Measurements from ENCODE around the gene SYNM. TPM values are rescaled to one million over a fixed set of nuclear protein-coding genes. Genes with fewer than 3 reads are reported as not detected.

SYNM gene
- total RNA-seq, 1 experiment from 2014 or later, result 2.6 TPM

GRCh38 chr15:99180086-99180963, 75.4 kb downstream of the SYNM start:
- H3K36me3 ChIP-seq (ENCODE audit: insufficient read depth, low read length, poor library complexity, severe bottlenecking), result no peaks in the 10 kb centered on the region
- BruUV-seq (replicated peaks), result no TSS peak
- ChIA-PET CTCF (no interaction called here), POLR2A (ENCODE audit: low non-redundant PET) (no interaction called here)
- H3K27me3 ChIP-seq (replicated peaks; ENCODE audit: insufficient read depth, low read depth, low read length, poor library complexity), result no peaks in the 10 kb centered on the region
- no peak overlapping the region for H3K4me3 ChIP-seq (ENCODE audit: low read depth, low read length, poor library complexity, severe bottlenecking)
- peaks cover 30% of the 10 kb centered on the region for H3K4me1 ChIP-seq (ENCODE audit: insufficient read depth, low read length, poor library complexity, severe bottlenecking)
- no peak for DNase-seq (ENCODE audit: low spot score)
- no peak overlapping the region for H3K27ac ChIP-seq (ENCODE audit: low read depth, low read length, poor library complexity, severe bottlenecking)
- no peaks in the 10 kb centered on the region for H3K9me3 ChIP-seq (ENCODE audit: low read depth, low read length, poor library complexity, severe bottlenecking)
- TF ChIP-seq CTCF (conservative IDR thresholded peaks at IDR 0.05; ENCODE audit: low read depth, low read length) (no peak), EZH2 (IDR thresholded peaks at IDR 0.05; ENCODE audit: borderline replicate concordance, low read depth, low read length, poor library complexity, severe bottlenecking) (no peak)
- intact Hi-C loops (cut with micrococcal nuclease; ENCODE audit: unreplicated experiment), result no loop called here

GRCh38 chr15:99180964-99181306, 76.1 kb downstream of the SYNM start:
- H3K36me3 ChIP-seq (ENCODE audit: insufficient read depth, low read length, poor library complexity, severe bottlenecking), result no peaks in the 10 kb centered on the region
- H3K4me3 ChIP-seq (ENCODE audit: low read depth, low read length, poor library complexity, severe bottlenecking), result no peak overlapping the region
- peaks cover 30% of the 10 kb centered on the region for H3K4me1 ChIP-seq (ENCODE audit: insufficient read depth, low read length, poor library complexity, severe bottlenecking)
- TF ChIP-seq CTCF (conservative IDR thresholded peaks at IDR 0.05; ENCODE audit: low read depth, low read length), result no peak
- TF ChIP-seq EZH2 (IDR thresholded peaks at IDR 0.05; ENCODE audit: borderline replicate concordance, low read depth, low read length, poor library complexity, severe bottlenecking), result no peak
- H3K9me3 ChIP-seq (ENCODE audit: low read depth, low read length, poor library complexity, severe bottlenecking), result no peaks in the 10 kb centered on the region
- intact Hi-C loops (cut with micrococcal nuclease; ENCODE audit: unreplicated experiment), result no loop called here
- CTCF ChIA-PET, result no interaction called here
- no peak overlapping the region for H3K27ac ChIP-seq (ENCODE audit: low read depth, low read length, poor library complexity, severe bottlenecking)
- no peak for DNase-seq (ENCODE audit: low spot score)
- POLR2A ChIA-PET (ENCODE audit: low non-redundant PET), result no interaction called here
- no TSS peak for BruUV-seq (replicated peaks)
- no peaks in the 10 kb centered on the region for H3K27me3 ChIP-seq (replicated peaks; ENCODE audit: insufficient read depth, low read depth, low read length, poor library complexity)

GRCh38 chr15:99181545-99181971, 76.7 kb downstream of the SYNM start:
- CTCF ChIA-PET, result no interaction called here
- Histone ChIP-seq H3K4me1 (ENCODE audit: insufficient read depth, low read length, poor library complexity, severe bottlenecking) (peaks cover 30% of the 10 kb centered on the region), H3K36me3 (ENCODE audit: insufficient read depth, low read length, poor library complexity, severe bottlenecking) (no peaks in the 10 kb centered on the region), H3K27ac (ENCODE audit: low read depth, low read length, poor library complexity, severe bottlenecking) (peak overlapping the region; percentile 13), H3K27me3 (replicated peaks; ENCODE audit: insufficient read depth, low read depth, low read length, poor library complexity) (no peaks in the 10 kb centered on the region), H3K4me3 (ENCODE audit: low read depth, low read length, poor library complexity, severe bottlenecking) (no peak overlapping the region), H3K9me3 (ENCODE audit: low read depth, low read length, poor library complexity, severe bottlenecking) (no peaks in the 10 kb centered on the region)
- no peak for TF ChIP-seq CTCF (conservative IDR thresholded peaks at IDR 0.05; ENCODE audit: low read depth, low read length)
- no peak for TF ChIP-seq EZH2 (IDR thresholded peaks at IDR 0.05; ENCODE audit: borderline replicate concordance, low read depth, low read length, poor library complexity, severe bottlenecking)
- peak; percentile 50 for DNase-seq (ENCODE audit: low spot score)
- BruUV-seq (replicated peaks), result no TSS peak
- POLR2A ChIA-PET (ENCODE audit: low non-redundant PET), result no interaction called here
- intact Hi-C loops (cut with micrococcal nuclease; ENCODE audit: unreplicated experiment), result no loop called here

Measured in A673 (cell line).